Islet of Langerhans (tissue), 1 donor: ENCODE results near the gene PSME3IP1.

Experiments used
- FAIRE-seq: peaks from one replicate; lab custom pipeline; 2011; peaks lifted over from hg19 to GRCh38; lab: Jason Lieb, UNC

The PSME3IP1 gene

GRCh38 chr16:57167538-57167937 is 18.3 kb downstream of the PSME3IP1 start:
- FAIRE-seq = no peak

GRCh38 chr16:57166951-57167350 is 18.9 kb downstream of the PSME3IP1 start:
- FAIRE-seq = no peak

GRCh38 chr16:57166451-57166850 is 19.4 kb downstream of the PSME3IP1 start:
- FAIRE-seq = no peak

GRCh38 chr16:57165938-57166337 is 19.9 kb downstream of the PSME3IP1 start:
- no peak for FAIRE-seq

- FAIRE-seq = no peak
These were observed 20.4 kb downstream of the PSME3IP1 start for GRCh38 chr16:57165483-57165882.

DNA sequence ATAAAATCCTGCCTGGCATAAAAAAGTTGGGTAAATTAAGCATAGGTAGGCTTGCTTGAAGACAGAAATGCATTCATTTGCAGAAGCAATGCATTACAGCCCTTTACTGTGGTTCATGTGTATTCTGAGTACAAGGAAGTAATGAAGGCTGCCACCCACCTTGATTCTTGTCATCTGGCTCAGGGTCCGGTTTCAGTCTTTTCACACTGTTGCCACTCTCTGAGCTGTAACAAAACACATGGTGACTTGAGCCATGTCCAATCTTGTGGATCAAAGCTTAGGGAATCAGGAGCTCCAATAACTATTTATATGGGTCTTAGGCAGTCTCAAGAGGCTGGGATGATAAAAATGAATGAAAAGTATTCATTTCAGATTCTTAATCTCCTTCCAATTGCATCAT is 22.0 kb downstream of the PSME3IP1 start:
- no peak for FAIRE-seq

- no peak for FAIRE-seq
These were observed 26.4 kb downstream of the PSME3IP1 start for GRCh38 chr16:57159447-57159846.

- FAIRE-seq = no peak
These were observed 28.3 kb downstream of the PSME3IP1 start for GRCh38 chr16:57157533-57157932.

DNA sequence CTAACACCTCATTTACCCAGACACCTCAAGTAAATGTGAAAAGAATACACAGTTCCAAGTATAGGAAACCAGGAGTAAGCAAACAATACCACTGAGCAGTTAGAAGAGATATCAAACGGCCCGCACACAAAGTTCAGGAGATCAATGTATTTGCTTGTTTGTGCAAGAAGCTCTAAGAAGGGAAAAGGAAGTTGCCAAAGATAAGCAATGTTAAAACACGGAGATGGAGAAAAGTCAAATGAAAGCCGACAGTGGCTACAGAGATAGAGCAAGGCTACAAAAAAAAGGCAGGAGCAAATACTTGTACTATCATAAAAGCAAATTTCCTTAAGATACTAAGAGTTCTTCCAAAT is 29.5 kb downstream of the PSME3IP1 start:
- FAIRE-seq = no peak

GRCh38 chr16:57155702-57156350 is 30.0 kb downstream of the PSME3IP1 start:
- FAIRE-seq = no peak

DNA sequence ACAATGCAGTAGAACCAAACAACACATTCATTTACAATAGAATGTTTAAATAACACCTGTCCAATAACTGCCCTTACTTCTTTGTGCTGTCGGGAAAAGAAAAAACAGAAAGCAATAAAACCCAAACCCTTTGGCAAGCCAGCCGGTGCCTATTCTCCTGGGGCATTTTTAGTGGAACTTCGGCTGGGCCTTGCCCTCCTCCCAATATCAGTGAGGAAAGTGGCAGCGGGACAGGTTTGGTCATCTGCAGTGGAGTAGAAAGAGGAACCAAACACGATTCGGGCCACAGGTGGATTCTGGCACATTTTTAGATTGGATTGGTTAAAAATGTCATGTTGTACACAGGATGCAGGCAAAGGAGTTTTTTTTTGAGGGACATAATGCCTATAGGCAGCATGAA is 32.0 kb downstream of the PSME3IP1 start:
- FAIRE-seq = no peak

DNA sequence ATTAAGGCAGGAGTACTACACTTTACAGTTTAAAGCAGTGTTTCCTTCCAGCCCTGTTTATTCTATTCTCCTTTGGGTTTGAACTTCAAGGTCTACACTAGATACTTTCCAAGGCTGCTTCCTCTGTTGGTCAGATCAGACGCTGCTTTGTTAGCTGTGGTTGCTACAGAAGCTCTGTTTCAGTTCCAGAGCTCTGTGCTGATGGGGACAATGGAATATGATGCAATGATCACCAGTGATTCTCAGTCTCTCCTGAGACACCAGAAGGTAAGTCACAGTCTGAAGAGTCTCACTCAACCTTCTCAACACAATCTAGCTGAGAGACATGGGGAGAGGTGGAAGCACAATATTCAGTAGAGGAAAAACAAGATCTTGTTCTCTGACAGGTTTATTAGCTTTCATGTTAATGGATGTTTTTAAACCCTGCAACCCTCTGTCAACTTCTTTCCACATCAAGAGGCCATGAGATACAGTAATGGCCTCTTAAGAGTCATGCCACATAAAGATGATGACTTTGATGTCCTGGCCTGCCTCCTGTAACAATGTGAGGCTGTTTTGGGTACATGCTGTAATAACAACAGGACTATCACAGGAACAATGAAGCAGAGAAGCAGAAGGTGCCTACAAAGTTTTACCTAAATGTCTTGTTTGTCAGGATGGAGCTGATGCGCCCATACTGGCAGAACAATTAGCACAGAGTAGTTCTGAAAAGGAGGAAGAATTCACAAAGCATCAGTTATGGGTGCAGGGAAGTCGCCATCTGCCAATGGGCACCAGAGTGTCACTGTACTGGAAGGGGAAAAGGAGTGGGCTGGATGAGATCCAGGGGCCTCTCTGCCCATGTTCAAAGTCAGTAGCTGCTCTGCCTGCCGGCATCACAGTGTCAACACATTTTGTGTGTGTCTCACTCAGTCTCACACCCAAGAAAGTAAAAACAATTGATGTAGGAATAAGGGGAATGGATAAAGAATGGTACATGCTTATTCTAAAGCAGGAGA is 33.4 kb downstream of the PSME3IP1 start:
- FAIRE-seq = no peak

GRCh38 chr16:57151369-57151768 is 34.5 kb downstream of the PSME3IP1 start:
- FAIRE-seq = no peak

DNA sequence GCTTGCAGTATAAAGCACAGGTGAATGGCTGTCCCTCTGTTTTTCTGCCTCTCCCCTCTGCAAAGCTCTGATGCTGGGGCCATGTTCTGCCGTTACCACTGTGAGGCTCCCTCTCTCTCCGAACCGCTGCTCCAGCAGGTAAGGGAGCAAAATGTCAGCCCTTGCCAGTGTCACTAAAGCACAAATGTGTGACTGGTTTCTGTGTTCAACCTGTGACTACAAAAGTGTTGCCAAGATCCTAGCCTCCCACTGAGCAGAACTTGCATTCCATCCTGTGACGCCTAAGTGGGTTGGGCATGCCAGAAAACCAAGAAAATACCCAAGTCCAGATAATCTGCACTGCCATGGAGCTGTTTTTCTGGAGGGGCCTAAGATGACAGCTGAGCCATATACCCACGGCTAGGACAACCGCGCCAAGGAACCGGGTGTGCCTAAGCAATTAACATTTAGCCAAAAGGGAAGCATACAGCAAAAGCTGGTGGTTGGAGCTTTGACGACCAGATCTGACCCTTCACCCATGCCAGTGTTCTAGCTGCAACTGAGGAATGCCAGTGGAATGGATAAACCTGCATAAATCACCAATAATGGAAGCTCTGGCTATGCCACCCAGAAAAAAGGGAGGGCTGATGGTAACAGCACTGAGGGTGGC is 35.0 kb downstream of the PSME3IP1 start:
- no peak for FAIRE-seq

- no peak for FAIRE-seq
These were observed 36.4 kb downstream of the PSME3IP1 start for GRCh38 chr16:57149391-57149790.

GRCh38 chr16:57148481-57148880 is 37.4 kb downstream of the PSME3IP1 start:
- FAIRE-seq = no peak

- FAIRE-seq = no peak
These were observed 38.2 kb downstream of the PSME3IP1 start for GRCh38 chr16:57147381-57148221.

GRCh38 chr16:57146735-57147134 is 39.1 kb downstream of the PSME3IP1 start:
- no peak for FAIRE-seq

DNA sequence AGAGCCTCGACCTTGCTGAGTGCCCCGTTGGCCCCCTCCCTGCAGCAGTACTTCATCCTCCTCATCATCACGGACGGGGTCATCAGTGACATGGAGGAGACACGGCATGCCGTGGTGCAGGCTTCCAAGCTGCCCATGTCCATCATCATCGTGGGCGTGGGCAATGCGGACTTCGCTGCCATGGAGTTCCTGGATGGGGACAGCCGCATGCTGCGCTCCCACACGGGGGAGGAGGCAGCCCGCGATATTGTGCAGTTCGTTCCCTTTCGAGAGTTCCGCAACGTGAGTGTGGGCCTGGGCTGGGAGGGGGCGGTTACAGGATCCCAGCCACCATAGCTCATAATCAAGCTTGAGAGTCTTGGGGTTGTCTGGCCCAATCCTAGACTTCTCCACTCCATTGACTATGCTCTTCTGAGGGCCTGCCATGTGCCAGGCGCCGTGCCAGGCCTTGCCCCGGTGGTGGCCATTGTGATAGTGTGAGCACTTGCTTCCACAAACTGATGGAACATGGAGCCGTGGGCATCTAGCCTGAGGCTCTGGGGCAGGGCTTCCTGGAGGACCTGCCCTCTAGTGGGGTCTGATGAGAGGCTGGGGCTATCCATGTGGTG is 39.7 kb downstream of the PSME3IP1 start:
- FAIRE-seq = no peak

DNA sequence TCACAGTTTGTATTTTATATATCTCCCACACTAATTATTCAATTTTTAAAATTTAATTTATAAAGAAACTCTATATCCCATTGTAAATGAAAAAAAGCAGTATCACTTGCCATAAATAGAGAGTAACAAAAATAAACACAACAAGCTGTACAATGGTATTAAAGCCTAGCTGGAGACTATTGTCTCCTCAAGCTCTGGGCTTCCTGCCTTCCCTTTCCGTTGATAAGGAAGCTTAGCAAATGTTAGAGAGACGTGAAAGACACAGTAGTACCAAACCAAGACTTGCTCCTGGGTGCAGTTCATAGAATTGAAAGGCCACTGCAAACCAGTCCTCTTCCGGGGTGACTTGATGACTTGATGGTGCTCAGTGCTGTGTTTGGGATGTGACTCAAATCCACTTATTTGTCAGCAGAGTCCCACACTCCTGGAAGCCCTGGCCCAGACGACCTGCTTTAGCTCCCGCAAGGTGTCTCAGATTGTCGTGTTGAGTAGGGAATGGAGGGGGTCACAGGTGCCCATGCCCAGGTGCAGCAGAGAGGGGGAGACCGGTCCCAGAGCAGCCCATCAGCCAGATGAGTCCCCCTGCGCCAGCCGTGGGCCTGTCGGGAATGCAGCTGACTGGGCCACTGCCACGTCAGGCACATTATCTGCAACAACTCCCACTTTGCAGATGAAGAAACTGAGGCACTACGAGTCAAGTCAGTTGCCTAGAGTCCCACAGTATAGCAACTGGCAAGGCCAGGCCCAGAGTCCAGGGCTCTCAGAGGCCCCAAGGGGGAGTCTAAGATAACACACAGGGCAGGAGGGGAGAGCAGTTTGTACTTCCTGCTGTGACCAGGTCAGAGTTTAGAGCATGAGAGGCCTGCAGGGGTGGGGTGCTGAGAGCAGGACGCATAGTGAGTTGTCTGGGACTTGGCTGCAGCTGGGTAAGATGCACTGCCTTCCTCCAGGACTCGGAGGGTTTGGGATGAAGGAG is 40.5 kb downstream of the PSME3IP1 start:
- no peak for FAIRE-seq

GRCh38 chr16:57144027-57144426 is 41.8 kb downstream of the PSME3IP1 start:
- FAIRE-seq = no peak
